ENCODE results near the gene LDLRAD4. TPM values are rescaled to one million over a fixed set of nuclear protein-coding genes. Genes with fewer than 3 reads are reported as not detected.

Gene LDLRAD4
- total RNA-seq, 1 experiment from 2014 or later: not detected

DNA sequence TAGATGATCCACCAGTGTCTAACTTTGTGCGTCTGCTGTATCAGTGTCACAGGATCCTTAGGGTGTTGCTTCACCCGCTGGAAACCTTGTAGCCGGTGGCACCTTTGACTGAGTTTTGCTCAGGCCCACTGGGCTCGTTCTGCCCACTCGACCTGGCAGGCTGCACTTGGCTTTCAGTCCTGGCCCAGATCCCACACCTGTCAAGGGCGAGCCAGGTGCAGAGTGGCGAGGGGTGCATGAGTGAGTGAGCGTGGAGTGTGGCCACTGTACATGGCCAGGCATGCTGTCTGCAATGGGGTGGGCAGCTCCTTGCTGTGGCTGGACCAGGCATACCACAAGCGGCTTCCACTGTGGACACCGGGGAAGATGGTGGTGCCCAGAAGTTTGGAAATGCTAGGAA lies 328.8 kb downstream of the LDLRAD4 start:
- CTCF ChIA-PET: no interaction called here
- ATAC-seq: no peak

DNA sequence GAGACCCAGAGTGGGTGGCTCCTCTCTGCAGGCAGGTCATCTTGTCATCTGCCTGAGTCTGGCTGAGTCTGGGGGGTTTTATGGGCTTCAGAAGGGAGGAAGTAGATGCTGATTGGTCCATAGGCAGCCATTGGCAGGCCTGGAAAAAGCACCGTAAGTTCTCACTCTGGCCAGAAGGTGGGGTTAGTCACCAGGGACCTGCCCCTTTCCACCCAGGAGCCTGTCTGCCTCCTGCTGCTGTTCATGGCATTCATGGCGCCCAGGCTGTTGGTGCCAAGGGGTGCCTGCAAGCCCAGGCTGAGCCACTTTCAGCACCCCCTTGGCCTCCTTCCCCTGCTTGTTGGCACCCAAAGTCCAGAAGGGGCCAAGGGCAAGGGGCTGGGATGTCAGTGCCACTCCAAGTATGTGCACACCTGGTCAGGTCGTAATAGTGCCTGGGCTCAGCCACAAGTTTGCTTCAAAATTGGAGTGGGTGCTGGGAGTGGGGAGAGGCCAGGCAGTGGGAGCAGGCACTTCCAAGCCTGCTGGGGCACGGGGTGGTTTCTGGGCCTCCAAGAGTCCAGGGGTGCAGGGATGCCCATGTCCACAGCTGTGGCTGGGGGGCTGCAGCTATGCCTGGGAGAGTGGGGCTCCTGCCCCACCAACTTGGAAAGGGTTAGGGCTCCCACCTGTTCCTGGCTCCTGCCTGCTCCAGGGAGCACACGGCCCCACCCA lies 329.7 kb downstream of the LDLRAD4 start:
- peaks cover 93% of the 10 kb centered on the region for H3K27me3 ChIP-seq (ENCODE audit: low read length)
- no peaks in the 10 kb centered on the region for H3F3A ChIP-seq (ENCODE audit: low read length, unreplicated experiment)
- intact Hi-C loops (cut with micrococcal nuclease): no loop called here
- H4K20me1 ChIP-seq (ENCODE audit: low read length): no peaks in the 10 kb centered on the region
- H3K27ac ChIP-seq (ENCODE audit: low read length): no peak overlapping the region
- H3K4me1 ChIP-seq (ENCODE audit: insufficient read depth, low read length): no peaks in the 10 kb centered on the region
- POLR2A ChIA-PET (ENCODE audit: unreplicated experiment): no interaction called here
- no peaks in the 10 kb centered on the region for H3K79me2 ChIP-seq (ENCODE audit: low read length)
- H3K9me2 ChIP-seq (replicated peaks; ENCODE audit: low read length): no peaks in the 10 kb centered on the region
- H3K9me3 ChIP-seq (ENCODE audit: low read length): no peaks in the 10 kb centered on the region
- H3K4me3 ChIP-seq (ENCODE audit: low read length): no peak overlapping the region
- DNase-seq (no peak), ATAC-seq (no peak)
- H3K9ac ChIP-seq (ENCODE audit: low read length): no peak overlapping the region
- TF ChIP-seq EZH2phosphoT487 (IDR thresholded peaks at IDR 0.05; ENCODE audit: borderline replicate concordance, low read length): no peak
- H3K4me2 ChIP-seq (ENCODE audit: low read length): no peak overlapping the region
- CTCF ChIA-PET: no interaction called here
- H3K36me3 ChIP-seq (ENCODE audit: low read depth, low read length): no peaks in the 10 kb centered on the region
- H2AFZ ChIP-seq (ENCODE audit: low read length): no peak overlapping the region
- BruUV-seq (replicated peaks): no TSS peak

More for the DNA sequence above, 328.8 kb downstream of the LDLRAD4 start:
- intact Hi-C loops (cut with micrococcal nuclease): no loop called here
- H3K4me2 ChIP-seq (ENCODE audit: low read length): no peak overlapping the region
- H3K27me3 ChIP-seq (ENCODE audit: low read length): peaks cover 93% of the 10 kb centered on the region
- no peak for DNase-seq
- no peak overlapping the region for H3K4me3 ChIP-seq (ENCODE audit: low read length)
- H3K4me1 ChIP-seq (ENCODE audit: insufficient read depth, low read length): no peaks in the 10 kb centered on the region
- POLR2A ChIA-PET (ENCODE audit: unreplicated experiment): no interaction called here
- no peaks in the 10 kb centered on the region for H3K36me3 ChIP-seq (ENCODE audit: low read depth, low read length)
- no peak overlapping the region for H3K9ac ChIP-seq (ENCODE audit: low read length)
- H3F3A ChIP-seq (ENCODE audit: low read length, unreplicated experiment): no peaks in the 10 kb centered on the region
- no peaks in the 10 kb centered on the region for H4K20me1 ChIP-seq (ENCODE audit: low read length)
- H3K27ac ChIP-seq (ENCODE audit: low read length): no peak overlapping the region
- no peak overlapping the region for H2AFZ ChIP-seq (ENCODE audit: low read length)
- no peaks in the 10 kb centered on the region for H3K79me2 ChIP-seq (ENCODE audit: low read length)
- BruUV-seq (replicated peaks): no TSS peak
- H3K9me2 ChIP-seq (replicated peaks; ENCODE audit: low read length): no peaks in the 10 kb centered on the region
- TF ChIP-seq EZH2 (IDR thresholded peaks at IDR 0.05; ENCODE audit: low read length, unreplicated experiment) (no peak), EZH2phosphoT487 (IDR thresholded peaks at IDR 0.05; ENCODE audit: borderline replicate concordance, low read length) (no peak)
- no peaks in the 10 kb centered on the region for H3K9me3 ChIP-seq (ENCODE audit: low read length)

DNA sequence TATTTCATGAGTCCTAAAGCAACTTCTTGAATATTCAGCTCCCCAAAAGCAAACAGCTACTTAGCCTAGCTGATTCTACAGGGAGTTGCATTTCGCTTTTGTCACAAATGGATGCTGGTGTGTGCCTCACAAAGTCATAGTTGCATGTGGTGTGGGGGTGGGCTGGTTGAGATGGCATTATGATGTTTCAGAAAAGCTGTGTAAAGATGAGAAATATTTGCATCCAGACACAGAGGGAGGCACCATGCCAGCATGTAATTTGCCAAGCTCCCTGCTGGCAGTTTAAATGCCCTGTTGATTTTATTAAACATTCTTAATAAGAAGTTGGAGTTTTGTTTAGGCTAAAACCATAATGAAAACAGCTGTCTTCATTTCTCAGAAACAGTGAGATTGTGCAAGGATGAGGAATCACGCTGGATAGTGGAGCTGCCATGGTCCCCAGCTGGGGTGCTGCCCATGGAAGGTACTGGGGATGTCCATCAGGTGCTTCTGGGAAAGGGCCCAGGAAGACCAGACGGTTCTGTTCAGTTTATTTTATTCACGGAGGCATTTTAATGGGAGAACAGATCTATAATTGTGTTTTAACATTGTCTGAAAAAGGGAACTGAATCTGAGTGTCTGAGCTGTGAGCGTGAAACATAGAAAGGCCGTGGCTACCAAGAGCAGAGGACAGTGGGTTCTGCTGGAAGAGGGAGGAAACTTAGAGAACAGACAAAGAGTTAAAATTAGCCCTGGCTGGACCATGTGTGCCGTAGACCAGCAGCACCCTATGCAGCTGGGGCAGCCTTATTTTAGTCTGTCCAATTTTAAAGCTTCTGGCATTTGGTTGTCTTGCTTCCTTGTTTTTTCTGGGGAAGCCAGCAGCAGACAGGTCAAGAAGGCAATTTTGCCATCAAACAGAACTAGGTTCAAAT lies 330.7 kb downstream of the LDLRAD4 start:
- BruUV-seq (replicated peaks): no TSS peak
- ATAC-seq (no peak), DNase-seq (no peak)
- H4K20me1 ChIP-seq (ENCODE audit: low read length): no peaks in the 10 kb centered on the region
- TF ChIP-seq EZH2phosphoT487 (IDR thresholded peaks at IDR 0.05; ENCODE audit: borderline replicate concordance, low read length) (no peak), EZH2 (IDR thresholded peaks at IDR 0.05; ENCODE audit: low read length, unreplicated experiment) (no peak)
- TF ChIP-seq, protein P1, sequence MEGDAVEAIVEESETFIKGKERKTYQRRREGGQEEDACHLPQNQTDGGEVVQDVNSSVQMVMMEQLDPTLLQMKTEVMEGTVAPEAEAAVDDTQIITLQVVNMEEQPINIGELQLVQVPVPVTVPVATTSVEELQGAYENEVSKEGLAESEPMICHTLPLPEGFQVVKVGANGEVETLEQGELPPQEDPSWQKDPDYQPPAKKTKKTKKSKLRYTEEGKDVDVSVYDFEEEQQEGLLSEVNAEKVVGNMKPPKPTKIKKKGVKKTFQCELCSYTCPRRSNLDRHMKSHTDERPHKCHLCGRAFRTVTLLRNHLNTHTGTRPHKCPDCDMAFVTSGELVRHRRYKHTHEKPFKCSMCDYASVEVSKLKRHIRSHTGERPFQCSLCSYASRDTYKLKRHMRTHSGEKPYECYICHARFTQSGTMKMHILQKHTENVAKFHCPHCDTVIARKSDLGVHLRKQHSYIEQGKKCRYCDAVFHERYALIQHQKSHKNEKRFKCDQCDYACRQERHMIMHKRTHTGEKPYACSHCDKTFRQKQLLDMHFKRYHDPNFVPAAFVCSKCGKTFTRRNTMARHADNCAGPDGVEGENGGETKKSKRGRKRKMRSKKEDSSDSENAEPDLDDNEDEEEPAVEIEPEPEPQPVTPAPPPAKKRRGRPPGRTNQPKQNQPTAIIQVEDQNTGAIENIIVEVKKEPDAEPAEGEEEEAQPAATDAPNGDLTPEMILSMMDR (conservative IDR thresholded peaks at IDR 0.05; ENCODE audit: low read depth, low read length): no peak
- H3K4me2 ChIP-seq (ENCODE audit: low read length): no peak overlapping the region
- intact Hi-C loops (cut with micrococcal nuclease): no loop called here
- no peak overlapping the region for H3K27ac ChIP-seq (ENCODE audit: low read length)
- H3K79me2 ChIP-seq (ENCODE audit: low read length): no peaks in the 10 kb centered on the region
- H3K9me2 ChIP-seq (replicated peaks; ENCODE audit: low read length): no peaks in the 10 kb centered on the region
- H3K36me3 ChIP-seq (ENCODE audit: low read depth, low read length): no peaks in the 10 kb centered on the region
- H3K9me3 ChIP-seq (ENCODE audit: low read length): no peaks in the 10 kb centered on the region
- H2AFZ ChIP-seq (ENCODE audit: low read length): no peak overlapping the region
- no peak overlapping the region for H3K9ac ChIP-seq (ENCODE audit: low read length)
- ChIA-PET CTCF (interaction anchor here (0.5 to 0.6 kb wide), 2 partner anchors 31 to 251 kb away, joined by 3 read pairs; no protein-coding TSS in a partner anchor), POLR2A (ENCODE audit: unreplicated experiment) (no interaction called here)
- H3K4me3 ChIP-seq (ENCODE audit: low read length): no peak overlapping the region
- no peaks in the 10 kb centered on the region for H3F3A ChIP-seq (ENCODE audit: low read length, unreplicated experiment)
- no peaks in the 10 kb centered on the region for H3K4me1 ChIP-seq (ENCODE audit: insufficient read depth, low read length)
- H3K27me3 ChIP-seq (ENCODE audit: low read length): peaks cover 92% of the 10 kb centered on the region
